HG02610 (cell line): ENCODE results near the gene WDFY4.

Experiments
- ATAC-seq: cut with Tn5 transposase; IDR thresholded peaks from one replicate; pipeline ENCODE4 v1.9.1; 2021; ENCODE audit warnings: mild to moderate bottlenecking, moderate library complexity; ENCODE audit not compliant: unreplicated experiment

WDFY4 gene

GRCh38 chr10:48932831-48933664, 248.4 kb downstream of the WDFY4 start:
- no peak for ATAC-seq

DNA sequence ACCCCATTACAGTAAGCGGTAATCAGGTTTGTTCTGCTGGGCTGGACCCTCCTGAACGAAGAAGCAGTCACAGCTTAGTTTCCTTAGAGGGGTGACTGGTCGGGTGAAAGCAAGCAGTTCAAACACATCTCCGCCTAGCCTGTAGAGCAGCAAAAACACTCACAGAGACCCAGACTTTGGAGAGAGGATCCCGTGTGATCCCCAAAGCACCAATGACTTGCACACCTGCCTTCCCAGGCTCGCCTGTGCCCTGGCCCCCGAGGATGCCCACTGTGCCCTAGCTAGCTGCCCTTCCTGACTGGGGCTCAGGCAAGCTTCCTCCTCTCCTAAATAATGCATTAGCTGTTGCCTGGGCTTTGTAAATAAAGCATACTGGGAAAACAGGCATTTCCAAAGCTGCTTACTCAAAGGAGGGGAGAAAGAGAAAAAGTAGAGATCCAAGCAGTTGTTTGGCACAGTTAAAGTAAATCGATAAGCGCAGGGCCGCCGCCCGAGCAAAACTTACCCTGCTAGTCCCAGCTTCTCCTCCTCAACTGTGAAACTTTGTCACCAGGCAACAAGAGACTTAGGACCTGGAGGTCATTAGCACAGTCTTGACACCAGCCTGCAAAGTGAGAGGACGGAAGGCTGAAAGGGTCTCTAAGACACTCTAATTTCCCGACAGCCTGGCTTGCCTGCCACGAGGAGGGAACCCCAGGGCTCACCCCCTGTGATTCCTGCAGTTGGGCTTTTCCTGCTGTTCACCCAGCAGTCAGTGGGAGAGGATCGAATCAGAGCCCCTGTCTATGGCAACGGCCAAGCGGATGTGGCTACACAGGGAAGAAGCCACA, 250.2 kb downstream of the WDFY4 start:
- no peak for ATAC-seq

- no peak for ATAC-seq
Measured at GRCh38 chr10:48935577-48935976, 250.9 kb downstream of the WDFY4 start.

DNA sequence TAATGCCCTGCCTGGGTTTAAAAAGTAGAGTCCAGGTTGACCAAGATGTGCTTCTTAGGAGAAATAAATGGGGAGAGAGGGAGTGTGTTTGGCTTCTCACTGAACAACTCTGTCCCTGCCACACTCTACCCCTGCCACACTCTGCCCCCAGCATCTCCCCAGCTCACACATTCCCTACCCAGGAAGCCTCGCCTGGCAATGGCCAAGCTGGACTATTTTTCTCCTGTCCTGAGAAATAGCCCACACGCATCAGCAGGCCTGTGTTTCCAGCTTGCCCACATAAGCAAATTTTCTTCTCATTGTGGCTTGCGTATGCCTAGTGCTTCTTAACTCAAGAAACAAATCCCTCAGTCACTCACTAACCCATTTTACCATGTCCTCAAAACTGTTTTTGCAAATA, 253.1 kb downstream of the WDFY4 start:
- ATAC-seq = no peak

GRCh38 chr10:48938281-48938680, 253.6 kb downstream of the WDFY4 start:
- ATAC-seq = no peak

GRCh38 chr10:48938990-48939536, 254.4 kb downstream of the WDFY4 start:
- ATAC-seq = no peak

- no peak for ATAC-seq
Measured at GRCh38 chr10:48939790-48940325, 255.2 kb downstream of the WDFY4 start, which contains the start of gene LRRC18. LRRC18 (minus strand) TSS chr10:48939840; CDS start chr10:48914155, 25,685 bp downstream.

DNA sequence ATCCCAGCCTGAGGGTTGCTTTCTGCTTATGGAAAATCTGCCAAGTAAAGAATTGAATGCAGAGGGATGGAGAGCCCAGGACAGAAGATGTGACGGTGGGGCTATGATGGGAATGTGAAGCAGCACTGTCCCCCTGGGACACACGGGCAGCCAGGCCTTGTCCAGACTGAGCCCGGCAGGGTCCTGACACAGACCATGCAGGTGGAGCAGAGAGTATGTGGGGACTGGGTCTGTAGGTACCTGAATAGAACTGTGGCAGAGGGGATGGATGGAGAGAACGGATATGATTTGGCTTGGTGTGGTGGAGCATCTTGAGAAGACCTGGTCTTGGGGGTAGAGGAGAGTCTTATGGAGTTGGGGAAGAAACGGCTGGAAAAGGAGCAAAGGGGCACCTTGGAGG, 255.7 kb downstream of the WDFY4 start:
- no peak for ATAC-seq

GRCh38 chr10:48940958-48941357, 256.3 kb downstream of the WDFY4 start:
- ATAC-seq = no peak

- ATAC-seq = no peak
Measured at GRCh38 chr10:48941427-48942075, 256.9 kb downstream of the WDFY4 start.

DNA sequence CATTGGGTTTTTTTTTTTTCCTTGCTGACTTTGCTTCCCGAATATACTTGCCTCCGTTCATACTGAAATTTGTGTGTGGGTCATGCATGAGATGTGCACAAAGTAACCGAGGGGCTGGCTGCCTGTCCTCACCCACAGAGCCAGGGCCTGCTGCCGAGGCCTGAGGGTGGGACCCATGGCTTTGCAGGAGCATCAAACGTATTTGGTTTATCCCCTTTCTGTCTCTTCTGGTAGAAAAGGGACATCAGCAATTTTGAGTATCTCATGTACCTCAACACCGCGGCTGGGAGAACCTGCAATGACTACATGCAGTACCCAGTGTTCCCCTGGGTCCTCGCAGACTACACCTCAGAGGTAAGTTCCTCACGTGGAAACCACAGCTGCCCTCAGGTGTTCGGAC, 258.4 kb downstream of the WDFY4 start:
- ATAC-seq = no peak

DNA sequence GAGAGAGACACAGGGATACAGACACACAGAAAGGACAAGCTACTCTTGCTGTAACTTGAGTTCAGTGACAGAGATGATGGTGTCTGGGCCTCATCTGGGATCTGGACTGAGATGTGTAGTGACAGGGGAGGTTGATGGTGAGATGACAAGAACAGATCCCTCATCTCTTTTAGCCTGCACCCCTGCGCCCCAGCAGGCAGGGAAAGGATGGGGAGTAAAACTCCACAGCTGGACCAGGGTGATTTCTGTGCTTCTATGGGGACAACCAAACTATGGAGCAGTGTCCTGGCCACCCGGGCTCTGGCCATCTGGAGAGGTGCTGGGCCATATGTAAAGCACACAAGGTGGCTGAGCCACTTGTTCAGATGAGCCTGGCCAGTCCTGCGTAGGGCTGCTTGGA, 259.5 kb downstream of the WDFY4 start:
- ATAC-seq = no peak

DNA sequence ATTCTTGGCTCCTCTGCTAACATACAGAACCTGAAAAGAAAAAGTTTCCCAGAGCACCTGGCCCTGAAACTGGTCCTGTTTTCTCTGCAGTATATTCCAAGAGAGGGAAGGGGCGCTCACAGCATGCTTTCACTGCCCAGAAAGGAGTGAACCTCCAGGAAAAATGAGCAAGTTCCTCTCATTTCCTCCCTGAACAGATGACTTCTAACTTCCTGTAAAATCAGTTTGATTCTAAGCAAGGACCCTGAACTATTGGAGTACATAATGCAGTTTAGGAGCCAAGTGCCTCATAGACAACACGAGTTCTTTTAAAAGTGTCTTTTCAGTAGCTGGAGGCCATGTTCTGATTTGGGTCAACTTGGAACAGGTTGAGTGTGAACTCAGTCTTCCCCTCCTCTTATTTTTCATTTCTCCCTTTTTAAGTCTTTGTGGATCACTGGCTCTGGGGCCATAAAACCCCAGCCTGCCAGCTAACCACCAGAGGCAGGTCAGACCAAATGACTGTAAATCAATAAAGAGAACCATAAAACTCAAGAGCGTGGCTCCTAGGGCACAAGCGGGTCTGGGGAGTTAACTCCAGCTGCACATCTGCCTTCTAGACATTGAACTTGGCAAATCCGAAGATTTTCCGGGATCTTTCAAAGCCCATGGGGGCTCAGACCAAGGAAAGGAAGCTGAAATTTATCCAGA, 260.9 kb downstream of the WDFY4 start:
- no peak for ATAC-seq

- no peak for ATAC-seq
Measured at GRCh38 chr10:48946332-48946731, 261.7 kb downstream of the WDFY4 start.

DNA sequence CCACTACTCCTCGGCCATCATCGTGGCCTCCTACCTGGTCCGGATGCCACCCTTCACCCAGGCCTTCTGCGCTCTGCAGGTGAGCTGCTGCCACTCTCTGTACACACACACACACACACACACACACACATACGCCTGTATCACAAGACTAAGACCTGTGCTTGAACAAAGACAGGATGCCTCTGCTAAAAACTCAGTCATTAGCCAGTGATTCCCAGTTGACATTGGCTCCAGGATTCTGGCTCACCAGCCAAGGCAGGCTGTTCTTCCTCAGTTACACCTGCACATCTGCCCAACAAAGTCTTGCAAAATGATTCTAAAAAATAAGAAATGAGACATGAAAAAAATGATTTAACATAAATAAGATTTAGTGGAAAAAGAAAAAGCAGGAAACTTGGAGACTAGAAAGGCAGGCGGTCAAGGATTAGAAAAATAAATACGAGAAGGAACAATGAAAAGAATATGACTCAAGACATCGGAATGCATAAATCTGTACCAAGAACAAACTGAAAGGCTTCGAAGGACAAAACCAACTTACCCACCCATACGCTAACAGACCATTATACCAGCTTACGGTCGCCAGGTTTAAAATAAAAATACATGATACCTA, 262.3 kb downstream of the WDFY4 start:
- no peak for ATAC-seq

GRCh38 chr10:48947690-48948469, 263.2 kb downstream of the WDFY4 start:
- ATAC-seq = no peak

DNA sequence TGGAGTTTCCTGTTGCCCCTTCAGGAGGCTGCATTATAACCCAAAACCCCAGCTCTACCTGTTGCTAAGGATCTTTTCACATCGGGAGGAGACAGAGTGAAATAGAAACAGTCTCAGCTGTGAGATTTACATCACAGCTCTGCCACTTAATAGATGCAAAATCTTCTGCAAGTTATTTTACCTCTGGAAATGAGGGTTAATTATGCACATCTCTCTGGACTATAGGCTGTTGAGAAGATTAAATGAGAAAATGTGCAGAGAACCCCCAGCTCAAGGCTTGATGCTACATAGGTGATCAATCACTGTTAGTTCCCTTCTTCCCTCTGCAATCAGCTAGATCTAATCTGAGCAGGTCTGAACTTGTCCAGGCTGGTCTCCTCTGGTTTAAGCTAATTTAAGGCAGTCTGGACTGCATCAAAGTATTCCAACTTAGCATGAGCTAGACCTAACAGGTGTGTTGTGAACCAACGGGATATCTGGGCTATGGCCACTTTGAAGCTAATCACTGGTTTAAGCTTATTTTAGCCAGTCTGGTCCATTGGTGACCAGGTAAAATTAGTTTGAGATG, 263.9 kb downstream of the WDFY4 start:
- ATAC-seq = no peak

DNA sequence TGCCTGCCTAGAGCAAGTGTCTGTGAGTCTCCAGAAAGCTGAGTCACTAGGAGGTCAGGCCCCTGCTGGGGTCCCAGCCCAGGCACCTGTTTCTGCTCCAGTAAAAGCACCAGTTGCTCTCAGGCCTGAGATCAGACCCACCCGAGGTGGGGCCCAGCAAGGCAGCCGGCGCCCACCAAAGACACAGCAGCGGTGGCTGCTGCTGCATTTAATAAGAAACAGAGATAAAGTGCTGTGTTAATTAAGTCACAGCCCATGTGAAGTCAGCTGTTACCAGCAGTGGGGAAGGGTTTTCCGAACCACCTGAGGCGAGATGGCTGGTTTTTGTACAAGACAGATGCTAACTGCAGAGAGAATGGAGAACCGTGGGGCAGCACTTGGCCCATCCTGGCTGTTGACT, 267.0 kb downstream of the WDFY4 start:
- no peak for ATAC-seq
